MM.1S (cell line): Measurements from ENCODE around the gene TTC28.

Experiments used
- DNase-seq: peaks from one replicate; pipeline ENCODE4 v3.0.0-alpha.2; 2015
- H2AFZ ChIP-seq: fragments of 300-600 bp; sonication (generic); 2 replicates; pipeline ENCODE4 v1.6.0; 2016; ENCODE audit warnings: antibody characterized with exemption, low read length
- H3F3A ChIP-seq: fragments of 300-600 bp; sonication (generic); 2 replicates; pipeline ENCODE4 v1.6.1; 2016; ENCODE audit warnings: mild to moderate bottlenecking, antibody characterized with exemption, low read length, moderate library complexity, mixed read lengths; ENCODE audit not compliant: insufficient read depth
- H3K27ac ChIP-seq: fragments of 300-600 bp; sonication (generic); 2 replicates; pipeline ENCODE4 v1.5.1; 2016; ENCODE audit warnings: mild to moderate bottlenecking, low read length
- H3K27me3 ChIP-seq: fragments of 300-600 bp; sonication (generic); replicated peaks from 2 replicates; pipeline ENCODE4 v1.6.0; 2016; ENCODE audit warnings: low read length; ENCODE audit not compliant: insufficient read depth
- H3K36me3 ChIP-seq: fragments of 300-600 bp; sonication (generic); replicated peaks from 2 replicates; pipeline ENCODE4 v1.6.1; 2016; ENCODE audit warnings: mild to moderate bottlenecking, low read length, mixed read lengths; ENCODE audit not compliant: insufficient read depth
- H3K4me1 ChIP-seq: fragments of 300-600 bp; sonication (generic); 2 replicates; pipeline ENCODE4 v1.6.1; 2016; ENCODE audit warnings: low read length, mixed read lengths
- H3K4me2 ChIP-seq: fragments of 300-600 bp; sonication (generic); 2 replicates; pipeline ENCODE4 v1.6.0; 2016; ENCODE audit warnings: low read depth, low read length
- H3K4me3 ChIP-seq: fragments of 300-600 bp; sonication (generic); 2 replicates; pipeline ENCODE4 v1.5.1; 2016; ENCODE audit warnings: low read length, mixed read lengths
- H3K79me2 ChIP-seq: fragments of 300-600 bp; sonication (generic); 2 replicates; pipeline ENCODE4 v1.6.1; 2016; ENCODE audit warnings: mixed run types, low read length, mixed read lengths
- H3K9ac ChIP-seq: fragments of 300-600 bp; sonication (generic); 2 replicates; pipeline ENCODE4 v1.6.1; 2016; ENCODE audit warnings: low read length, mixed read lengths
- H3K9me2 ChIP-seq: fragments of 300-600 bp; sonication (generic); replicated peaks from 2 replicates; pipeline ENCODE4 v1.6.1; 2016; ENCODE audit warnings: mild to moderate bottlenecking, low read length, mixed read lengths; ENCODE audit not compliant: insufficient read depth
- H3K9me3 ChIP-seq: fragments of 300-600 bp; sonication (generic); replicated peaks from 2 replicates; pipeline ENCODE4 v1.6.1; 2016; ENCODE audit warnings: mild to moderate bottlenecking, low read length, mixed read lengths; ENCODE audit not compliant: insufficient read depth
- H4K20me1 ChIP-seq: fragments of 300-600 bp; sonication (generic); 2 replicates; pipeline ENCODE4 v1.6.1; 2016; ENCODE audit warnings: mild to moderate bottlenecking, low read length, moderate library complexity, mixed read lengths; ENCODE audit not compliant: insufficient read depth
- CTCF ChIP-seq: fragments of 300-600 bp; sonication (generic); IDR thresholded peaks from 2 replicates; pipeline ENCODE4 v1.5.1; 2016; ENCODE audit warnings: antibody characterized with exemption, low read length, mixed read lengths
- EZH2 ChIP-seq: fragments of 300-600 bp; sonication (generic); optimal IDR thresholded peaks from 2 replicates; pipeline ENCODE3; 2017; ENCODE audit warnings: low read depth, mild to moderate bottlenecking, antibody characterized with exemption, low read length, mixed read lengths
- EZH2phosphoT487 ChIP-seq: fragments of 300-600 bp; sonication (generic); IDR thresholded peaks from 2 replicates; pipeline ENCODE4 v1.6.1; 2018; ENCODE audit warnings: antibody characterized with exemption, low read length

Gene TTC28

GRCh38 chr22:28637225-28637624, 42.4 kb downstream of the TTC28 start:
- Histone ChIP-seq H3K79me2 (no peaks in the 10 kb centered on the region), H3K36me3 (no peaks in the 10 kb centered on the region), H3K9me3 (no peaks in the 10 kb centered on the region), H3K4me1 (no peaks in the 10 kb centered on the region), H3K4me2 (no peak overlapping the region), H3K27ac (no peak overlapping the region), H2AFZ (no peak overlapping the region), H3K27me3 (no peaks in the 10 kb centered on the region), H3K4me3 (no peak overlapping the region), H4K20me1 (no peaks in the 10 kb centered on the region), H3F3A (no peaks in the 10 kb centered on the region), H3K9ac (no peak overlapping the region), H3K9me2 (no peaks in the 10 kb centered on the region)
- DNase-seq = no peak
- no peak for TF ChIP-seq CTCF
- no peak for TF ChIP-seq EZH2phosphoT487
- TF ChIP-seq EZH2 = no peak

- H3K4me2 ChIP-seq = no peak overlapping the region
Measured at GRCh38 chr22:28630177-28630574, 49.5 kb downstream of the TTC28 start.

GRCh38 chr22:28629420-28630176, 50.0 kb downstream of the TTC28 start:
- H3F3A ChIP-seq = no peaks in the 10 kb centered on the region
- no peak overlapping the region for H2AFZ ChIP-seq
- no peaks in the 10 kb centered on the region for H3K27me3 ChIP-seq
- H4K20me1 ChIP-seq = no peaks in the 10 kb centered on the region
- H3K9me3 ChIP-seq = no peaks in the 10 kb centered on the region
- no peaks in the 10 kb centered on the region for H3K79me2 ChIP-seq
- no peaks in the 10 kb centered on the region for H3K9me2 ChIP-seq
- no peak for DNase-seq
- H3K9ac ChIP-seq = no peak overlapping the region
- H3K36me3 ChIP-seq = no peaks in the 10 kb centered on the region
- no peak overlapping the region for H3K27ac ChIP-seq
- H3K4me2 ChIP-seq = no peak overlapping the region
- TF ChIP-seq CTCF (no peak), EZH2 (no peak), EZH2phosphoT487 (no peak)
- H3K4me3 ChIP-seq = no peak overlapping the region
- no peaks in the 10 kb centered on the region for H3K4me1 ChIP-seq

More at GRCh38 chr22:28630177-28630574, 49.5 kb downstream of the TTC28 start:
- no peak overlapping the region for H3K27ac ChIP-seq
- no peaks in the 10 kb centered on the region for H3K79me2 ChIP-seq
- H3K4me1 ChIP-seq = no peaks in the 10 kb centered on the region
- H3F3A ChIP-seq = no peaks in the 10 kb centered on the region
- no peaks in the 10 kb centered on the region for H3K27me3 ChIP-seq
- DNase-seq = no peak
- no peak overlapping the region for H3K9ac ChIP-seq
- H3K9me3 ChIP-seq = no peaks in the 10 kb centered on the region
- H4K20me1 ChIP-seq = no peaks in the 10 kb centered on the region
- no peaks in the 10 kb centered on the region for H3K9me2 ChIP-seq
- TF ChIP-seq CTCF (no peak), EZH2phosphoT487 (no peak), EZH2 (no peak)
- H3K4me3 ChIP-seq = no peak overlapping the region
- no peak overlapping the region for H2AFZ ChIP-seq
- no peaks in the 10 kb centered on the region for H3K36me3 ChIP-seq
